ENCODE results near the gene NAGLU. TPM values are rescaled to one million over a fixed set of nuclear protein-coding genes. Genes with fewer than 3 reads are reported as not detected.

The NAGLU gene
- total RNA-seq, result 33.1 TPM

GRCh38 chr17:42536048-42536371 is at the start of gene NAGLU:
Gene NAGLU, plus strand, starts transcription at chr17:42536241. Its CDS starts 32 bp downstream, at chr17:42536273.
- DNase-seq (ENCODE audit: low spot score), result peak; percentile 97

GRCh38 chr17:42488032-42488431 is 48.0 kb upstream of the NAGLU start:
- no peak for DNase-seq (ENCODE audit: low spot score)

- no peak for DNase-seq (ENCODE audit: low spot score)
These were observed 42.7 kb upstream of the NAGLU start for GRCh38 chr17:42493319-42493718.

GRCh38 chr17:42494673-42495072 is 41.4 kb upstream of the NAGLU start:
- no peak for DNase-seq (ENCODE audit: low spot score)

GRCh38 chr17:42498828-42499227 is 37.2 kb upstream of the NAGLU start:
- no peak for DNase-seq (ENCODE audit: low spot score)

GRCh38 chr17:42502091-42502490 is 34.0 kb upstream of the NAGLU start:
- no peak for DNase-seq (ENCODE audit: low spot score)

- no peak for DNase-seq (ENCODE audit: low spot score)
These were observed 33.1 kb upstream of the NAGLU start for GRCh38 chr17:42502926-42503325.

GRCh38 chr17:42507671-42508070 is 28.4 kb upstream of the NAGLU start:
- DNase-seq (ENCODE audit: low spot score), result no peak

GRCh38 chr17:42508426-42509165 is 27.4 kb upstream of the NAGLU start:
- DNase-seq (ENCODE audit: low spot score), result no peak

- no peak for DNase-seq (ENCODE audit: low spot score)
These were observed 26.6 kb upstream of the NAGLU start for GRCh38 chr17:42509409-42509808.

GRCh38 chr17:42509841-42510240 is 26.2 kb upstream of the NAGLU start:
- no peak for DNase-seq (ENCODE audit: low spot score)

- DNase-seq (ENCODE audit: low spot score), result no peak
These were observed 23.8 kb upstream of the NAGLU start for GRCh38 chr17:42512246-42512645.

- no peak for DNase-seq (ENCODE audit: low spot score)
These were observed 23.2 kb upstream of the NAGLU start for GRCh38 chr17:42512733-42513251.

GRCh38 chr17:42513686-42514085 is 22.4 kb upstream of the NAGLU start:
- no peak for DNase-seq (ENCODE audit: low spot score)

GRCh38 chr17:42514279-42514678 is 21.8 kb upstream of the NAGLU start:
- no peak for DNase-seq (ENCODE audit: low spot score)

GRCh38 chr17:42514867-42515266 is 21.2 kb upstream of the NAGLU start:
- DNase-seq (ENCODE audit: low spot score), result no peak

GRCh38 chr17:42517516-42517915 is 18.5 kb upstream of the NAGLU start:
- DNase-seq (ENCODE audit: low spot score), result peak; percentile 87

GRCh38 chr17:42518046-42518754 is 17.8 kb upstream of the NAGLU start:
- DNase-seq (ENCODE audit: low spot score), result peak; percentile 90

GRCh38 chr17:42518755-42519545 is 17.1 kb upstream of the NAGLU start:
- peak; percentile 75 for DNase-seq (ENCODE audit: low spot score)

- peak; percentile 94 for DNase-seq (ENCODE audit: low spot score)
These were observed 16.2 kb upstream of the NAGLU start for GRCh38 chr17:42519546-42520491.

- no peak for DNase-seq (ENCODE audit: low spot score)
These were observed 15.5 kb upstream of the NAGLU start for GRCh38 chr17:42520540-42520951.

Measured in ureter (tissue), 1 donor.